NCI-H1417 treated with DMSO at 0.1 percent for 48 hours (cell line): ENCODE data around the gene CIZ1.

Source experiments
- DNase-seq: peaks from one replicate; lab custom pipeline; 2025; lab: John Stamatoyannopoulos, UW

The CIZ1 gene

GRCh38 chr9:128124873-128125579 lies 66.3 kb downstream of the CIZ1 start:
- no peak for DNase-seq

GRCh38 chr9:128124451-128124850 lies 66.9 kb downstream of the CIZ1 start:
- DNase-seq: no peak

GRCh38 chr9:128123451-128124080 lies 67.8 kb downstream of the CIZ1 start:
- DNase-seq: no peak

DNA sequence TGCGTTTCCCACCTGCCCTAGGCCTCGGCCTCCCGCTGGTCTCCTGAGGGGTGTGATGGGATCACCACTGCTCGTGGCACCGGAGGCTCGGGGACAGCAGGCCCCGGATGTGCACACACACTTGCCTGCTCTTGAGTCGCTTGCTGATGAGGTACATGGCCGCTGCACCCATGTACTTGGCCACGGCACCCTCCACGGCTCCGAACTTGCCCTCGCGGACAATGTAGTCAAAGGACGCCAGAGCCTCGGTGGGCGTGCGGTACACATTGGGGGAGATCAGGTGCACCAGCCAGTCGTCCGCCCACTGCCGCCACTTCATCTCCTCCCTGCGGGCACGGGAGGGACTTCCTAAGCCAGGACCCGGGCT lies 68.6 kb downstream of the CIZ1 start:
- no peak for DNase-seq

DNA sequence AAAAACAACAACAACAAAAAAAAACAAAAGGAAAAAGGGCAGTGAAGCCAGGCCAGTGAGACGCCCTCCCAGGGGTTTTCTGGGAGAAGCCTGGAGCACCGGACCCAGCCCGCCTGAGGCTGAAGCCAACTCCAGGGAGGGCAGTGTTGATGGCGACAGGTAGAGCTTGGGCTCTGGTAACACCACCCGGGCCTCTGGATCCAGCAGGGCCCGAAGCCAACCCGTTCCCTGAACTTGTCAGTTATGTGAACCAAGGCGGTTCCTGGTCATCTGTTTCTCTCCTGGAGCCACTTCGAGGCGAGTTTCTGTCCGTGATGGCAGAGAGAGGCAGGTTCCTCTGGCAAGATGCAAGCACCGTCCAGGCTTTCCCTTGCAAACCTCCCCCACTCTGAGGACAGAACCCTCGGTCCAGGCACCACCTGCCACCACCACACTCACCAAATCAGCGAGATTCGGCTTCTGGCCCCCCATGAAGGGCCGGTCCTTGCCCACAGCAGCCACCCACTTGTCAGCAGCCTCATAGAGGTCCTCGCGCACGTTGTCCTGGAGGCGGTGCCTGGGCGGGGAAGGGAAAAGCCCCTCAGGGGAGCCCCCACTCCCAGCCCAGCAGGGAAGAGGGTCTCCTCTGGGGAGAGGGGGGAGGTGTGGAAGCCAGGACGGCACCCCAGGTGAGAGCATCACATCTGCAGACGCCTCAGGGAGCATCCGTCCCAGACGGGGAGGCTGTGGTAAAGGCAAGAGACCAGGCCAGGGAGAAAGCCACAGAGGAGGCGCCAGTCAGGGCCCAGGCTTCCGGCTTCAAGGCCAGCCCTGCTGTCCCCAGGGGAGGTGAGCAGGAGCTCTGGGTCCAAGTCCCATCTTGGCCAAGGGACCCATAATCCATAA lies 69.2 kb downstream of the CIZ1 start:
- no peak for DNase-seq

- DNase-seq: no peak
Measured at GRCh38 chr9:128121466-128121810, 69.9 kb downstream of the CIZ1 start.

DNA sequence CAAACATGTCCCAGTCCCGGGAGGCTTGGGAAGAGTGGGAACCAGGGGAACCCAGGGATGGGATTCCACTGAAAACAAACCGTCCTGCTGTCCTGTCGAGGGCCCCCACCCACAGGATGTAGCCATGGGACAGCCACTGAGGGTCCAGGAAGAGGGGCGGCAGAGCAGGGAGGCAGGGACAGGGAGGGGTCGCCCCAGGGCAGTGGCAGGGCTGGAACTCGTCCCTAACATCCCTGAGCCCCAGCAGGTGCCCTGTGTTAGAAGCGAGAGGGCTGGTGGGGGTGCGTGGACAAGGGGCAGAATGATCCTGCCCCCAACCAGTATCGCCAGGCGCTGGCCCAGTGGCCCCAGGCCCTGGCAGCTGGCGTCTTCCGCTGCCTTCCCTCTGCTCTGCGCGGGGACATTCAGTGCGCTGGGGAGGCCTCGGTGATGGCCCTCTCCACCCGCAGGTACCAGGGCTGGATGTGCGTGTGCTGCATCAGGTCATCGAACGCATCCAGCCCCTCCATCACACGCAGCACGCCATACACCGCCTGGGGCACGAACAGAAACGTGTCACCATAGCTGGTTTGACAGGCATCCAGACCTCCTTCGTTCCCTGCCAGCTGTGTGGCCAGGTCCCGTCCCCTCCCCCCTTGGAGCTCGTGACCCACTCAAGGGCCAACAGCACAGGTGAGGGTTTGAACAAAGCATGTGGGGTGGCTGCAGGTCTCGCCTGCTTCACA lies 70.5 kb downstream of the CIZ1 start:
- DNase-seq: no peak

DNA sequence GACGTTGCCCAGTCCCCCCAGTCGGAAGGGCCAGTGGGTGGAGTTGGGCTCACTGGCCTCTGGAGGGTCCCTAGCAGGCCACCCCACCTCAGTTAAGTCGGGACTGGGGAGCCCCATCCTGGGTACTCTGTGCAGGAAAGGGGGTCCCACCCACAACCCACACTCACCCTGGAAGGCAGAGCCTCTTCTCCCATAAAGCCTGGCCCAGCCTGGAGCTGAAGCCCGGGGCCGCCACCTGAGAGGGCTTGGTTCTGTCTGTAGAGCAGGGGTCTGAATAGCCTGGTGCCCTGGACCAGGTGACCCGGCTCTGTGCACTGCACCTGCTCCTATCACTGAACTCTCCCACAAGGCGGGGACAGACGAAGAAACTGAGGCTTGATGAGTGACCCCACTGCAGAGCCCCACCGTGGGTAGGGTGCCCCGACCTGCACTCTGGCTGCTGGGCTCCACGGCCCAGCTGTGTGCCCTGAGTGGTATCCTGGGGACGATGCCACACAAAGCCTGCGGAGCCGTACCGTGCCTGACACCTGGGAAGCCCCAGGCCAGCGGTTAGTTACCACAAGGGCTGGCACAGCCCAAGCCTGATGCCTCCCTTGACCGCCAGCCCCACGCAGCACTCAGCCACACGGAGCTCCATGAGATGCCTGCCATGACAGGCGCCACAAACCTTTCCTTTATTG lies 71.2 kb downstream of the CIZ1 start:
- DNase-seq: no peak

- no peak for DNase-seq
Measured at GRCh38 chr9:128118971-128119665, 72.3 kb downstream of the CIZ1 start.

GRCh38 chr9:128118472-128118857 lies 72.9 kb downstream of the CIZ1 start:
- DNase-seq: no peak

DNA sequence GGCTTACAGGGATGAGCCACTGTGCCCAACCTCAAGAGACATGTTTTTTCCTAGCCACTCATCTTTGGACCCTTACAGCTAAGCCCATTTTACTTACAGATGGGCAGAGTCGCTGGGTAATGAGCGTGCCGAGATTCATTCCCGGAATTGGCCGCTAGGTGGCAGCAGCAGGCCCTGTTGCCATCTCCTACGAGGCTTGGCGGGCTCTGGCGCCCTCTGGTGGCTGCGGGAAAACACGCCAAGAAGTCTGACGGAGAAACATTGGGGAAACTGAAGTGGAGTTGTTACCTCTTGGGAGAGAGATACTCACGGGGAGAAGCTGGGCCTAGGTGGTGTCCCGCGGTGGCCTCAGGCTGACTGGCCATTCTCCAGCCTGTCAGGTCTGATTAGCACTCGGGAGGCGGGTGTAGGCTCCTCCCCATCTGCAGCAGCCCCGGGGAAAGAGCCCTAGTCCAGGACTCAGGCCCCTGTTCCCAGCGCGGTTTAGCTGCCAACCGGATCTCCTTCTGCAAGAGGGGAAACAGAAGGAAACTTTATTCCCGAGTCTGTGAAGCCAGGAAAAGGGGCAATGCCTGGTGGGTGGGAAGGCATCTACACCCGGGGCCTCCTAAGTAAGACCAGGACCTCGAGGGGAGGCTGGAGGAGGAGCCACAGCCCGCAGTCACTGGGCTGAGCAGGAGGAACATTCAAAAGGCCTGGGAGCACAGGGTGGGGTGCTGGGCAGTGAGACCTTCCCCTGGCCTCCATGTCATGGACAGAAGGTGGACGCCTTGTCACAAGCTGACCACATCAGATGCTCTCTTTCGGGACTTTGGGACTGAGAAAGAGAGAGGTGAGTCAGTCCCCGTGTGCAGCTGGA lies 73.5 kb downstream of the CIZ1 start:
- peak; percentile 66 for DNase-seq

DNA sequence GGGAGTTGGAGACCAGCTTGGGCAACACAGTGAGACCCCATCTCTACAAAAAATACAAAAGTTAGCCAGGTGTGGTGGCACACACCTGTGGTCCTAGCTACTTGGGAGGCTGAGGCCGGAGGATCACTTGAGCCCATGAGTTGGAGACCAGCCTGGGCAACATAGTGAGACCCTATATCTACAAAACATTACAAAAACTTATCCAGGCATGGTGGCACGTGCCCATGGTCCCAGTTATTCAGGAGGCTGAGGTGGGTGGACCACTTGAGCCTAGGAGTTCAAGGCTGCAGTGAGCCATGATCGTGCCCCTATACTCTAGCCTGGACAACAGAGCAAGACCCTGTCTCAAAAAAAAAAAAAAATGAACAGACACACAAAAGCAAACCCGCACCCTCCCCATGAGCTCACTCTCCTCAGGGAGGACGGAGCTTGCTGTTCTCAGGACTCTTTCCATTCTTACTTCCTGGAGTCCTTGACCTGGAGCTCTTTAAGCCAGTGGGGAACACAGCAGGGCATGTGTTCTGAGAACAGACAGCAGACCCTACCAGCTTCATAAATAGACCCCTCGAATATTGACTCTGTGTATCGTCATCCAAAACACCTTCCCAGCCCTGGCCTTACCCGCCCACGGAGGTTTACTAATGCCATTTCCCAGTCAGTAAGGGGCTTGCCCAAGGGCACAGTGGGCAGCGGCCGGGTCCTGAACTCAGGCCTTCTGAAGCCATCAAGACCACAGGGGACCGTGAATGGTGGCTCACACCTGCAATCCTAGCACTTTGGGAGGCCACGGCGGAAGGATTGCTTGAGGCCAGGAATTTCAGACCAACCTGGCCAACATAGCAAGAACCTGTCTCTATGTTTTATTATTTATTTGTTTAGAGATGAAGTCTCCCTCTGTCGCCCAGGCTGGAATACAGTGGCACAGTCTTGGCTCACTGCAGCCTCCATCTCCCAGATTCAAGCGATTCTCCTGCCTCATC lies 75.0 kb downstream of the CIZ1 start:
- no peak for DNase-seq
